Mesenteric fat pad (tissue), 1 donor: Measurements from ENCODE around the gene SHC4. TPM values are rescaled to one million over a fixed set of nuclear protein-coding genes. Genes with fewer than 3 reads are reported as not detected.
"Not testable (repeated sequence)": the region's sequence is repeated elsewhere in the genome, so short reads cannot be mapped to it uniquely, and the experiment has no call there.

Experiments used
- DNase-seq: peaks from one replicate; pipeline ENCODE4 v3.0.0-alpha.2; 2020; ENCODE audit warnings: low spot score
- total RNA-seq: library from RNA; stranded (reverse); fragmentation: NEBNext Ultra II Directional; extraction: Animal tissue kit (Norgen Biotek cat#: 25700); gene quantifications from one replicate; pipeline ENCODE4 v1.2.1, GENCODE V29; 2021
- donor health status: DM: yes; HTN: yes; CAD: no.

SHC4 gene
- total RNA-seq, 1 donor from 2014 or later, result not detected

- DNase-seq, result not testable (repeated sequence)
Observed at GRCh38 chr15:48970926-48971325, 7.2 kb upstream of the SHC4 start.

DNA sequence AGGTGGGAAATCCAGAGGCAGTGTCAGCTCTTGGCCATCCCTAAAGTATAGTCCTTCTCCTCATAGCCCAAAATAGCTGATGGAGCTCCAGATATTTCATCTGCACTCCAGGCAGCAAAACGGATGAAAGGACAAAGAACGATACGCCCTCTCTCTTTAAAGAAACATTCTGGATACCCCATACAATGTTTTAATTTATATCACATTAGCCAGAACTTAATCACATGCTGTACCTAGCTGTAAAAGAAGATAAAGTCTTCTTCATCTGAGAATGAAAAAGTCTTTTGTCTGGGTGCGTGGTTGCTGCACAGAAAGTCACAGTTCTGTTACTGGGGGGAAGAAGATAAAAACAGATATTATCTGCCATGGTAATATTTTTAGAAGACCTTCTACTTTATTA, 4.3 kb upstream of the SHC4 start:
- no peak for DNase-seq

DNA sequence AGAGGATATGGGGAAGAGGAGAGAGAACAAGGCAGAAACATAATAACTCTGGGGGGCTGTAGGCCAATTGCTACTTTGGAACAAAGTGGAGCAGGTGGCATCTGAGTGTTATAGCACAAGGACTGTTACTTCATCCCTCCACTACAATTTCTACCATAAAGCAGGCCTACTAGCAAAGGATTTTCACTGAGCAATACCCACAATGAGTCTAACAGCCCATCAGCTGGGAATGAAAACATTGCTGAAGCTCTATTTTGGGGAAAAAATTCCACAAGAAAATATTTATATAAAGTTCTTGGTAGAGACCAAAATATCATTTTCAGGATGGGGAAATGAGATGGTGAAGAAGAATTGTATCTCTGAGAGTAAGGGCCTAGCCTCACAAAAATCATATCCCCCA, 3.6 kb upstream of the SHC4 start:
- DNase-seq, result no peak

- no peak for DNase-seq
Observed at GRCh38 chr15:48966595-48967301, 3.0 kb upstream of the SHC4 start.

GRCh38 chr15:48965972-48966371, 2.3 kb upstream of the SHC4 start:
- DNase-seq, result no peak

GRCh38 chr15:48964898-48965297, 1.2 kb upstream of the SHC4 start:
- DNase-seq, result no peak

GRCh38 chr15:48962662-48963523, 826 bp downstream of the SHC4 start:
- DNase-seq, result no peak

DNA sequence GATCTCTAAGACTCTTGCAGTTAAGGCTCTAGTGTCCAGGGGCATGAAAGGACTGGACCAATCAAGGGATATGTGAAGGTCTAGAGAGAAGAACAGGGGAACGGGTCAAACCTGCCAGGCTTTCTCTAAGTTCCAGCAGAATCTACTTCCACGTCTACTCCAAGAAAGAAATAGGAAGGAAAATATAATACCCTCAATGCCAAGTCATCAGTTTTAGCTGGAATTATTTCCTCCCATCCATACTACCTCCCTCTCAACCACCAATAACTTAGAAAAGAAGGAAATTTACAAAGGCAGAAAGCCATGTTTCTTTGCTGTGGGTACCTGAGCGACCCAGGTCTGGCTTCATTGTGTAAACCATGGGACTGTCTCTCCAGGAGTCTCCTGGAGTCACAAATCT, 7.8 kb downstream of the SHC4 start:
- no peak for DNase-seq

DNA sequence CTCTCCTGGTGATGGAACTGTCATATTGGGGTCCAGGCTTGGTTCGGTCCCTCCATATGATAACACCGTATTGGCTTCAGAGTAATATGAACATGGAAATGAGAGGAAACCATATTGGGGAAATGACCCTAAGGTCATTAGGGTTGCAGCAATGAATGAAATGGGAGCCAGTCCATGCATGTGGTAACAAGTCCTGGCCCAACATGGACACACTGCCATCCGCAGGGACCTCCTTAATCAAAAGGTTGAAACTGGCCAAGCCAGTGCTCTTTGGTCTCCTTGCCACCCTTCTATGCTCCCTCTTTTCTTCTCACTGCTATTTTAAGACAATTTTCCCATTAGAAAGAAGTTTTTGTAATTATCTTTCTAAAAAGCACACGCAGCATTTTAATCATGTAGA, 8.3 kb downstream of the SHC4 start:
- DNase-seq, result no peak

- no peak for DNase-seq
Observed at GRCh38 chr15:48954538-48954937, 9.2 kb downstream of the SHC4 start.

GRCh38 chr15:48946840-48947187, 16.9 kb downstream of the SHC4 start:
- DNase-seq, result no peak

DNA sequence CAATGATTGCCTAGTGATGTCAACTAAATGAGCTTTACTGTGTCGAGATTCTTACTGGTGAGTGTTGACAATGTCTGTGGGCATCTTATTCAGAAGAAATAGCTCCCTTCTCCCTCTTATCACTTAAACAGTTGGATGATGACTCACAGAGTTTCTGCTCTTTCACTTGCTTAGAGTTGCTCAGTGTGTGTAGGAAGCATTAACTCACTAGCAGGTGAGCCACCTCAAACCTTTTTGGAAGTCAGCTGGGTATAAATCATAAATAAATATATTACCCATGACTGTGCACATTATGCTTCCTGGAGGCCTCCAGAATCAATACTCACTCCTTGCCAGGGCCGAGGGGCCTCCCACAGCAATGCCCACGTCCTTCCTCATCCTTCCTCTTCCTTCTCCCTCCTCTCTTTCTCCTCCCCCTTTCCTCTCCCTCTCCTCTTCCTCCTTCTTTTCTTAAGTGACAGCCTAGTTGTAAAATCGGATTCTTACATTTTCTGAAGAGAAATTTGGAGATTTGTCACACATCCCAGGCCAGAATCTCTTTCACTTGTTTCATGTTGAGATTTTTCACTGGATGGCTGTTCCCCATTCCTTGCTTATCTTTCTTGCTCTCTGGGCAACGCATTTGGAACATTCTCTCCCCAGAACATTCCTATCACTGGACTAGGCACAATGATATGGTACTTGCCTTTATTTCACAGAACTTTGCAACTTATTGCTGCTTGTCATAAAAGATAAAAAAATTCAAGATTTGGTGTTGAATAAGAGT, 17.5 kb downstream of the SHC4 start:
- no peak for DNase-seq

- DNase-seq, result no peak
Observed at GRCh38 chr15:48945386-48945785, 18.3 kb downstream of the SHC4 start.

- no peak for DNase-seq
Observed at GRCh38 chr15:48941904-48942303, 21.8 kb downstream of the SHC4 start.

- no peak for DNase-seq
Observed at GRCh38 chr15:48940508-48940907, 23.2 kb downstream of the SHC4 start.

DNA sequence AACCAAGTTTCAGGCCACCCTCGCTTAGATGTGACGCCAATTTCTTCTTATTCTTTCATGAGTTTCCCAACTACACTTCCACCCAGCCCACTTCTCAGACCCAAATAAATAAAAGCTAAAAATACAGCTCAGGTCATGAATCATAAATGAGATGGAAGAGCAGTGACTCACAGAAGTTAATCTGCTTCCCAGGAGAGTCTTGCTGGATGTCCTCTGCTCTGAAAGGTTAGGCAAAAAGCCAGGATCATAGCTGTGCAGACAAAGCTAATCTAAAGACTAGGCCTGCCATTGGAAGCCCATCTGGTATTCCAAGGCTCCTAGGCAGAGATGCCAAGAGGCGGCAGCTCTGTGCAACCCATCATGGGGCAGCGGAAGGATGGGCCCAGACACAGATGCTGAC, 24.1 kb downstream of the SHC4 start:
- DNase-seq, result no peak

DNA sequence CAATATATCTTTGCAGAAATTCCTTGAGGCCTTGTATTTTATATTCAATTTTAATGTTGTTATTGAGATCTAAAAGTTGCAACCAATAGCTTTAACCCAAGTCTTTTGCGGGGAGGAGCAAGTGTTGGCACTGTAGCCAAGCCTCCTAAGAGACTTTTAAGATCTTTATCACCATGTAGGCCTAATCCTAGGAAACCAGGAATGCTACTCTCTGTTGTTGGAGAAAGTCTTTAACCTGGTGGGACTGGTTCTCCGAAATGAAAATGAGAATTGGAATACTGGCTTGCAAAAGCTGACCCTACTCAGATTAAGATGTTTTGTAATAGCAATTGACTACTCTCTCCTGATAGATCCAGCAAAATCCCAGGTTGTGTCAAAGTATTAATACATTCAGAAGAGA, 25.8 kb downstream of the SHC4 start:
- DNase-seq, result no peak

DNA sequence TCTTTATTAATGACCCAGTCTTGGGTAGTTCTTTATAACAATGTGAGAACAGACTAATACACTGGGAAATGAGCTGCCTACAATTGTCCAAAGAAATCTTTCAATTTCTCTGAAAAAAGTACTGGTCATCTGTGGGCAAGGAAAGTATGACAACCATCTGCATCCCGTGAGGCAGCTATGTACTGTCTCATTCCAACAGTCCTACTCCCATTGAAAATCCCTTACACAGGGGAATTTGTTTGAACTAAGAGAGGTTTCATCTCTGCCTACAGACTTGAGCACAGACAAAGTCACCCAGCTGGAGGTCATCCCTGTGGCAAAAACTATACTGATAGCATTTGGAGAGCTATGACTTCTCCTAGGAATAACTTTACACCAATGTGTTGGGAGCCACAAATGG, 27.1 kb downstream of the SHC4 start:
- DNase-seq, result no peak

DNA sequence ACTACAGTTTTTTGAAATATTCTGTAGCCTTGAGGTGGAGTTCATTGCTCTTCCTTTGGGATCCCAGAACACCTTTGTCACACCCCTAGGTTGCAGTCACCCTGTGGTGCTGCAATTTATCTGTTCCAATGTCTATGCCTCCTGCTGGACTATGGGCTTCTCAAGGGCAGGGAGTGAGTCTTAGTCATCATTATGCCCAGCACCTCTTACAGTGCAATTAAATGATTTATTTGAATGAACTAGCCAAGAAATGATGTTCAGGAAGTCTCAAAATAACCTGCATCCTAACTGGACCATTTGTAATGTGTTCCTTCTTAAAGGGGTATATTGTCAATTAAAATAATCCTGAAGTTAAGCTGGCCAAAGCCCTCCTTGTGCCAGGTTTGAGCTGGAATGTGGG, 28.5 kb downstream of the SHC4 start:
- DNase-seq, result no peak

- DNase-seq, result no peak
Observed at GRCh38 chr15:48930735-48931134, 33.0 kb downstream of the SHC4 start.

DNA sequence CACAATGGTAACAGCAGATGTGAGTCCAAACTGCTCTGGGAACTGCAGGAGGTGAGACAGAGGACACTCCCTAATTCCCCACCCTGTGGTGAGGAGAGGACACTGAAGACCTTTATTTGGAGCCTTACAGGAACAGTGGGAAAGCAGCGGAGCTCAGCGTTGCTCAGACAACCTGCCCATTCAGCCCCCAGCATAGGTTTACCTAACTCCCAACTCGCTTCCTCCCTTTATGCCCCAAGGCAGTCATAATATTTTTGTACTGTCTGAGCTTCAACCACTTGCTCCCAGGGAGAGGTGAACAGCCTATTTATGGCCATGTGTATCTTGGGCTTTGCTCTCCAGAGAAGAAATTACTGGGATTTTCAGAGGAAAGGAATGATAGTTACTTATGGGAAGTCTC, 34.1 kb downstream of the SHC4 start:
- DNase-seq, result no peak

DNA sequence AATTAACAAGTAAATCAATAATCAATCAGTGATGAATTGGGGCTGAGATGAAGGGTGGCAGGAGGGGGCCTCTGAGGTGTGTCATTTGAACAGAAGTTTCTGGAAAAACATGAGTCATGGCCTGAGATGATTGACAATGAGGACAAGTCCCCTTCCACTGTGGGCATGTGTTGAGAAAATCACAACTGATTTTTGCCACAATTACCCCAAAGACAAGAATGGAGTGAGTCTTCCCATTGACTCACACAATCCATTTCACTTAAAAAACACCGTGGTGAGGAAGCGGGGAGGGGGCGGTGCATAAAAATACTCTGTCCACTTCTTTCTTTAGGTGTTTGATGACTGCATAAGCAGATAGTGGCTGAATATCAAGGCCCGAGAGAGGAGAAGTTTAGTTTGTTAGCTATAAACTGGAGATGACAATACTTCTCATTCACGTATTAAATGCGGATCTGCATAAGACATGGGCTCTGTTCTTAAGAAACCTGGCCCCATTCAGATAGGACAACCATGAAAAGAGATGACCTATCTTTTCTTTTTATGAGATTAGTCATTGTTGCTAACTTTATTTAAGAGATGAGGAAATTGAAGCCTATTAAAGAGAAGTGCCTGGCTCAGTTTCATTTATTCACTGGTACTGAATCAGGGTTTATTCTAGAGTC, 34.7 kb downstream of the SHC4 start:
- no peak for DNase-seq
